K562 (cell line): ENCODE results near the gene ARMH1. TPM values are rescaled to one million over a fixed set of nuclear protein-coding genes. Genes with fewer than 3 reads are reported as not detected.

ENCODE experiments used
- ARID3A ChIP-seq: IDR thresholded peaks from 2 replicates; pipeline ENCODE4 v1.6.1; 2012; ENCODE audit warnings: low read depth, low read length, improper control_type of control experiment, borderline replicate concordance
- CREM ChIP-seq: IDR thresholded peaks from 2 replicates; pipeline ENCODE4 v1.6.1; 2014; ENCODE audit warnings: antibody characterized with exemption, low read depth
- EP300 ChIP-seq: IDR thresholded peaks from 2 replicates; pipeline ENCODE4 v1.6.1; 2012; ENCODE audit warnings: low read length, improper control_type of control experiment
- KAT8 ChIP-seq: fragments of 450-650 bp; IDR thresholded peaks from 2 replicates; pipeline ENCODE4 v1.6.1; 2016; ENCODE audit warnings: low read depth, mild to moderate bottlenecking
- PBX2 ChIP-seq, 2 experiments: IDR thresholded peaks in 1 of 2; conservative IDR thresholded peaks in 1 of 2; 2 replicates each; pipeline ENCODE4 v1.6.1; 2016; ENCODE audit warnings: low read depth in 2 of 2, mild to moderate bottlenecking in 1 of 2, missing compliant biosample characterization in 1 of 2, missing genetic modification characterization in 1 of 2, moderate library complexity in 1 of 2
- RBM14 ChIP-seq: fragments of 200-400 bp; formaldehyde crosslinking; IDR thresholded peaks from 2 replicates; pipeline ENCODE4 v1.6.1; 2018; ENCODE audit warnings: low read depth, mild to moderate bottlenecking, low read length, moderate library complexity, borderline replicate concordance; ENCODE audit not compliant: insufficient read depth
- RBM39 ChIP-seq: fragments of 200-400 bp; formaldehyde crosslinking; optimal IDR thresholded peaks from 2 replicates; pipeline ENCODE3; 2018; ENCODE audit warnings: low read depth, low read length
- STAT6 ChIP-seq: sonication (generic); formaldehyde crosslinking; IDR thresholded peaks from 2 replicates; pipeline ENCODE4 v1.8.1; 2023; ENCODE audit warnings: mild to moderate bottlenecking, missing genetic modification reagents
- ZMIZ1 ChIP-seq, 2 experiments: fragments of 150-350 bp in 1 of 2; IDR thresholded peaks; 2 replicates each; pipeline ENCODE4 v1.6.1; 2012 to 2016; ENCODE audit warnings: low read depth in 2 of 2, low read length in 2 of 2, mild to moderate bottlenecking in 1 of 2, moderate library complexity in 1 of 2
- ZNF639 ChIP-seq, 2 experiments: fragments of 200-800 bp in 1 of 2; sonication (Bioruptor generic) in 1 of 2; sonication (generic) in 1 of 2; formaldehyde crosslinking in 1 of 2; IDR thresholded peaks in 1 of 2; conservative IDR thresholded peaks in 1 of 2; 2 replicates each; pipeline versions ENCODE4 v1.5.0 to v1.6.1; 2016 to 2020; ENCODE audit warnings: missing compliant biosample characterization in 1 of 2, missing genetic modification characterization in 1 of 2, missing genetic modification reagents in 1 of 2
- ZNF77 ChIP-seq: fragments of 250-450 bp; sonication (Bioruptor Pico); IDR thresholded peaks from 2 replicates; pipeline ENCODE4 v1.5.0; 2020
- polyA plus RNA-seq, 8 experiments: library from polyadenylated mRNA; depleted of rRNA in 4 of 8; stranded (reverse) in 5 of 8; unstranded in 3 of 8; fragments of >200 nt; fragmentation: Nextera tagmentation in 2 of 8; fragmentation: Illumina TruSeq in 1 of 8; extraction: Ambion mirVana in 2 of 8; extraction: Trizol in 1 of 8; gene quantifications; 2 replicates each; pipeline versions ENCODE4 v1.2.1 to v1.2.3, GENCODE V29; 2011 to 2014; ENCODE audit warnings: inconsistent platforms in 1 of 8, missing spikeins in 1 of 8
- total RNA-seq, 7 experiments: library from RNA; depleted of rRNA in 6 of 7; stranded (reverse); fragments of >200 nt in 6 of 7; fragmentation: Illumina TruSeq in 2 of 7; extraction: Trizol in 2 of 7; gene quantifications; 2 replicates each; pipeline versions ENCODE4 v1.2.1 to v1.2.3, GENCODE V29; 2011 to 2021; ENCODE audit warnings: low replicate concordance in 1 of 7

Gene ARMH1
- total and polyA plus RNA-seq, 9 of the 15 experiments (the other 6 are each of a cell fraction or from before 2014, with no cell fraction given) = 0.41 TPM; not detected in 8

GRCh38 chr1:44721485-44722361 lies 47.2 kb downstream of the ARMH1 start (continued):
- TF ChIP-seq ZMIZ1 (IDR thresholded peaks at IDR 0.05; ENCODE audit: low read depth in 2 of 2, low read length in 2 of 2) (peak in 1 of 2 experiments; percentile 100; a peak in 3 of 4 replicates), ZNF77 (CRISPR knock-in tag) (peak; percentile 99), RBM14 (no peak), ARID3A (0 out of 2 replicates have a peak, but pooled peaks have one; percentile 59), CREM (peak; percentile 79), ZNF639 (CRISPR knock-in tag; conservative IDR thresholded peaks at IDR 0.05 in 1 of 2, IDR thresholded peaks at IDR 0.05 in 1 of 2) (peak in 1 of 2 experiments; percentile 81; a peak in 1 of 4 replicates), PBX2 (CRISPR knock-in tag; IDR thresholded peaks at IDR 0.05; ENCODE audit: low read depth) (no peak), PBX2 (tag; conservative IDR thresholded peaks at IDR 0.05; ENCODE audit: low read depth) (peak; percentile 37; the same call in 1 of the 2 replicates), EP300 (peak; percentile 86), STAT6 (CRISPR knock-in tag) (peak; percentile 93; the same call in 1 of the 2 replicates), KAT8 (no peak), RBM39 (peak; percentile 100)
